DND-41 (cell line): ENCODE results near the gene INTS13.

Experiments used
- ATAC-seq: fragments of 200-7000 bp; cut with Tn5 transposase; 3 replicates; pipeline ENCODE4 v1.9.1; 2021; ENCODE audit warnings: low read depth; ENCODE audit not compliant: insufficient read depth
- DNase-seq: peaks from one replicate; pipeline ENCODE4 v3.0.0-alpha.2; 2020
- H2AFZ ChIP-seq: 2 replicates; pipeline ENCODE4 v1.6.0; 2012; ENCODE audit warnings: low read depth, low read length
- H3K27ac ChIP-seq: 2 replicates; pipeline ENCODE4 v1.5.1; 2012; ENCODE audit warnings: low read length, inconsistent platforms
- H3K27me3 ChIP-seq: fragments of 200-600 bp; sonication (generic); 2 replicates; pipeline ENCODE4 v1.6.0; 2012; ENCODE audit warnings: low read length, mild to moderate bottlenecking, inconsistent platforms; ENCODE audit not compliant: insufficient read depth, poor library complexity
- H3K36me3 ChIP-seq: 2 replicates; pipeline ENCODE4 v1.5.1; 2012; ENCODE audit warnings: low read length, inconsistent platforms; ENCODE audit not compliant: insufficient read depth
- H3K4me1 ChIP-seq: 2 replicates; pipeline ENCODE4 v1.5.1; 2012; ENCODE audit warnings: mild to moderate bottlenecking, low read length; ENCODE audit not compliant: insufficient read depth
- H3K4me2 ChIP-seq: 2 replicates; pipeline ENCODE4 v1.6.0; 2012; ENCODE audit warnings: mild to moderate bottlenecking, moderate library complexity, low read length, inconsistent platforms; ENCODE audit not compliant: insufficient read depth
- H3K4me3 ChIP-seq, 2 experiments: fragments of 200-600 bp in 1 of 2; shearing (Covaris generic) in 1 of 2; 2 replicates each; pipeline ENCODE4 v1.5.1; 2012 to 2016; ENCODE audit warnings: inconsistent platforms in 2 of 2, low read length in 2 of 2, mild to moderate bottlenecking in 2 of 2, low read depth in 1 of 2, moderate library complexity in 1 of 2
- H3K79me2 ChIP-seq: 2 replicates; pipeline ENCODE4 v1.6.0; 2012; ENCODE audit warnings: low read length, inconsistent platforms; ENCODE audit not compliant: insufficient read depth
- H3K9ac ChIP-seq: 2 replicates; pipeline ENCODE4 v1.6.0; 2012; ENCODE audit warnings: low read depth, mild to moderate bottlenecking, inconsistent platforms, low read length, moderate library complexity
- H3K9me3 ChIP-seq: 2 replicates; pipeline ENCODE4 v1.5.1; 2012; ENCODE audit warnings: low read length, moderate library complexity, mild to moderate bottlenecking, inconsistent platforms; ENCODE audit not compliant: insufficient read depth, severe bottlenecking
- H4K20me1 ChIP-seq: 2 replicates; pipeline ENCODE4 v1.6.0; 2012; ENCODE audit warnings: low read length; ENCODE audit not compliant: insufficient read depth
- EZH2 ChIP-seq: IDR thresholded peaks from 3 replicates; pipeline ENCODE4 v1.6.1; 2012; ENCODE audit warnings: borderline replicate concordance, low read depth, mild to moderate bottlenecking, moderate library complexity, low read length, inconsistent platforms; ENCODE audit not compliant: severe bottlenecking
- TF ChIP-seq, protein P1 (sequence below): IDR thresholded peaks from 2 replicates; pipeline ENCODE4 v1.5.1; 2012; ENCODE audit warnings: borderline replicate concordance, low read length, moderate library complexity, mild to moderate bottlenecking; ENCODE audit not compliant: poor library complexity, severe bottlenecking; ENCODE audit errors: extremely low read depth

INTS13 gene

DNA sequence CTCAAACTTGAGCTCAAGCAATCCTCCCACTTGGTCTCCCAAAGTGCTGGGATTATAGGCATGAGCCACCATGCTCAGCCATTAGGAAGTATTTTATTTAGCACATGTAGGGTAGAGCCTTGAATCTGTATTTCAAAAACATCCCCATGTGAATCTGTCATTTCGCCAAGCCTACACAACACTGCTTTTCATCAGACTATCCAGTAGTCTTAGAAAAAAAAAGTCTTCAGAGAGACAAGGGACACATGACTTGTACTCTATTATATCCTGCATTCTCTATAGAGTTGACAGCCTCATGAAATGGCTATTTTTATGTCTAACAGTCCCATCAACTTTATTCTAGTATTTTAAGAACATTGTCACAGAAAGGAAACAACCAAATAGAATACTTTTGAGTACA lies 41.0 kb upstream of the INTS13 start:
- H3K4me3 ChIP-seq = no peak overlapping the region
- H3K27ac ChIP-seq = no peak overlapping the region
- no peak overlapping the region for H3K9ac ChIP-seq
- no peaks in the 10 kb centered on the region; the same call in 1 of the 2 replicates for H4K20me1 ChIP-seq
- no peaks in the 10 kb centered on the region for H3K27me3 ChIP-seq
- H2AFZ ChIP-seq = no peak overlapping the region
- peaks cover 5% of the 10 kb centered on the region for H3K79me2 ChIP-seq
- TF ChIP-seq, protein P1, sequence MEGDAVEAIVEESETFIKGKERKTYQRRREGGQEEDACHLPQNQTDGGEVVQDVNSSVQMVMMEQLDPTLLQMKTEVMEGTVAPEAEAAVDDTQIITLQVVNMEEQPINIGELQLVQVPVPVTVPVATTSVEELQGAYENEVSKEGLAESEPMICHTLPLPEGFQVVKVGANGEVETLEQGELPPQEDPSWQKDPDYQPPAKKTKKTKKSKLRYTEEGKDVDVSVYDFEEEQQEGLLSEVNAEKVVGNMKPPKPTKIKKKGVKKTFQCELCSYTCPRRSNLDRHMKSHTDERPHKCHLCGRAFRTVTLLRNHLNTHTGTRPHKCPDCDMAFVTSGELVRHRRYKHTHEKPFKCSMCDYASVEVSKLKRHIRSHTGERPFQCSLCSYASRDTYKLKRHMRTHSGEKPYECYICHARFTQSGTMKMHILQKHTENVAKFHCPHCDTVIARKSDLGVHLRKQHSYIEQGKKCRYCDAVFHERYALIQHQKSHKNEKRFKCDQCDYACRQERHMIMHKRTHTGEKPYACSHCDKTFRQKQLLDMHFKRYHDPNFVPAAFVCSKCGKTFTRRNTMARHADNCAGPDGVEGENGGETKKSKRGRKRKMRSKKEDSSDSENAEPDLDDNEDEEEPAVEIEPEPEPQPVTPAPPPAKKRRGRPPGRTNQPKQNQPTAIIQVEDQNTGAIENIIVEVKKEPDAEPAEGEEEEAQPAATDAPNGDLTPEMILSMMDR = no peak
- no peak for TF ChIP-seq EZH2
- ATAC-seq (no peak), DNase-seq (no peak)
- H3K4me2 ChIP-seq = no peak overlapping the region
- no peaks in the 10 kb centered on the region for H3K4me1 ChIP-seq
- peaks cover 93% of the 10 kb centered on the region for H3K36me3 ChIP-seq
- H3K9me3 ChIP-seq = no peaks in the 10 kb centered on the region

DNA sequence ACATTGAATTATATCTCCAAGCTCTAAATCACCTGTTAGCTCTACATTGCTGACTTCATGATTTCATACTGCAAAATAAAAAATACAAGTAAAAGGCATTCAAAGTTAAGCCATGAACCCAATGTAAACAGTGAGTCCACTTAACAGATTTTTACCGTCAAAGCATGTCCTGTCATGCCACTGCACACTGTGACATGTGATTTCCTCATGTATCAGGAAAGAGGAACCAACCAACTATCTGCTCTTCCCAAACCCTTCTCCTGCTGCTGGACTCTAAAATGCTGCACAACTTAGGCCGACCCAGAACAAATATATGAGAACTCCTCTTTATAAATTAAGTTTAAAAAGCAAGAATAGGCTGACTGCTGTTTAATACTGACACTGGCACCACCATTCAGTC lies 38.9 kb upstream of the INTS13 start:
- Histone ChIP-seq H3K4me2 (no peak overlapping the region), H3K36me3 (peaks cover 92% of the 10 kb centered on the region), H3K9ac (no peak overlapping the region), H3K9me3 (no peaks in the 10 kb centered on the region), H4K20me1 (no peaks in the 10 kb centered on the region; the same call in 1 of the 2 replicates), H3K79me2 (peaks cover 3% of the 10 kb centered on the region; the same call in 1 of the 2 replicates), H3K27me3 (no peaks in the 10 kb centered on the region), H3K4me1 (no peaks in the 10 kb centered on the region), H3K27ac (no peak overlapping the region), H3K4me3 (no peak overlapping the region), H2AFZ (no peak overlapping the region)
- no peak for TF ChIP-seq EZH2
- TF ChIP-seq, protein P1 = no peak
- ATAC-seq (no peak), DNase-seq (no peak)

DNA sequence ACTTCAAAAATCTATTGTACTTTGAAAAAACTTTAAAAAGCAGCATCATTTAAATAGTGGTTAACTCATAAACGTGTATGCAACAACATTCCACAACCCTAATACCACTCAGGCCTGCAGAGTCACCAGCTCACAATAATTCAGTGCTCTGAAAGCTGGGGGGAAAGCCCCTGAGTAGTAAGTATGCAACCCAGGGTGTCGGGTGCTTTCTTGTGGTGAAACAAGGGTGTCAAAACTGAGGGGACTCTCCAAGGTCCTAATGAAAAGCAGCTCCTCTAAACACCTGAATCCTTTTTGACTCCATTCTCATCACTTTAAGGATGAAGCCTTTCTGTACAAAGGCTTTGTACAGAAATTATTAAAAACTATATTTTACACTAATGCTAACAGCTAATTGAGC lies 34.2 kb upstream of the INTS13 start:
- H3K27me3 ChIP-seq = no peaks in the 10 kb centered on the region
- H3K79me2 ChIP-seq = peaks cover 2% of the 10 kb centered on the region; the same call in 1 of the 2 replicates
- no peaks in the 10 kb centered on the region for H3K4me1 ChIP-seq
- no peak overlapping the region for H3K4me3 ChIP-seq
- no peak overlapping the region for H2AFZ ChIP-seq
- TF ChIP-seq EZH2 = no peak
- TF ChIP-seq, protein P1 = no peak
- H3K4me2 ChIP-seq = no peak overlapping the region
- no peak overlapping the region for H3K9ac ChIP-seq
- DNase-seq (no peak), ATAC-seq (peak; percentile 60; the same call in 2 of the 3 replicates)
- no peaks in the 10 kb centered on the region for H4K20me1 ChIP-seq
- no peak overlapping the region for H3K27ac ChIP-seq
- no peaks in the 10 kb centered on the region for H3K9me3 ChIP-seq
- peaks cover 85% of the 10 kb centered on the region for H3K36me3 ChIP-seq

DNA sequence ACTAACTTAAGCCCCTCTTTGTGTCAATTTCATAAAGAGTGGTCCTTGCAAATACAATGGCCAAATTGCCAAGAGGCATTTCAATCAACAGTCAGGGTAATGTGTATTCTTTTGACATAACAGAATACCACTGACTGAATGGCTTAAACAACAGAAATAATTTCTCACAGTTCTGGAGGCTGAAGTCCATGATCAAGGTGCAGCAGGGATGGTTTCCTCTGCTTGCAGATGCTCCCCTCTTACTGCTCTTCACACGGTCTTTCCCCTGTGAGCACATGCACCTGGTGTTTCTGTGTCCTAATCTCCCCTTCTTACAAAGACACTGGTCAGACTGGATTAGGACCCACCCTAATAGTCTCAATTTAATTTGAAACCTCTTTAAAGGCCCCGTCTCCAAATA lies 32.4 kb upstream of the INTS13 start:
- Histone ChIP-seq H2AFZ (no peak overlapping the region), H3K4me2 (no peak overlapping the region), H3K79me2 (no peaks in the 10 kb centered on the region), H3K27me3 (no peaks in the 10 kb centered on the region), H4K20me1 (no peaks in the 10 kb centered on the region), H3K4me1 (no peaks in the 10 kb centered on the region), H3K9ac (no peak overlapping the region), H3K9me3 (no peaks in the 10 kb centered on the region), H3K36me3 (peaks cover 77% of the 10 kb centered on the region), H3K4me3 (no peak overlapping the region), H3K27ac (no peak overlapping the region)
- no peak for ATAC-seq
- TF ChIP-seq, protein P1 = no peak
- no peak for TF ChIP-seq EZH2
- no peak for DNase-seq
